Stimulated activated CD8-positive, alpha-beta memory T cell treated with anti-CD3 and anti-CD28 coated beads, Interleukin-12 subunit alpha, Interleukin-12 subunit beta, amount 100 ng/mL, for 4 hours (primary cell): ENCODE measurements around the gene ME3.
"Not testable (repeated sequence)": the region's sequence is repeated elsewhere in the genome, so short reads cannot be mapped to it uniquely, and the experiment has no call there.

Experiments used
- DNase-seq: peaks from one replicate; pipeline ENCODE4 v3.0.0-alpha.2; 2020; ENCODE audit warnings: low read depth

ME3 gene

GRCh38 chr11:86558207-86558606 lies 114.2 kb downstream of the ME3 start:
- no peak for DNase-seq

GRCh38 chr11:86555866-86556265 lies 116.5 kb downstream of the ME3 start:
- no peak for DNase-seq

- no peak for DNase-seq
These were observed 117.0 kb downstream of the ME3 start for GRCh38 chr11:86555401-86555800.

GRCh38 chr11:86553265-86553664 lies 119.2 kb downstream of the ME3 start:
- no peak for DNase-seq

GRCh38 chr11:86551288-86552092 lies 120.9 kb downstream of the ME3 start:
- DNase-seq, result no peak

- no peak for DNase-seq
These were observed 121.7 kb downstream of the ME3 start for GRCh38 chr11:86550757-86551156.

GRCh38 chr11:86548271-86548917 lies 124.0 kb downstream of the ME3 start:
- no peak for DNase-seq

- no peak for DNase-seq
These were observed 124.7 kb downstream of the ME3 start for GRCh38 chr11:86547727-86548126.

GRCh38 chr11:86541299-86541698 lies 131.1 kb downstream of the ME3 start:
- not testable (repeated sequence) for DNase-seq

GRCh38 chr11:86538223-86538548 lies 134.2 kb downstream of the ME3 start:
- no peak for DNase-seq

GRCh38 chr11:86537541-86538222 lies 134.7 kb downstream of the ME3 start:
- DNase-seq, result no peak

- DNase-seq, result no peak
These were observed 136.6 kb downstream of the ME3 start for GRCh38 chr11:86535773-86536172.

- DNase-seq, result no peak
These were observed 147.6 kb downstream of the ME3 start for GRCh38 chr11:86524620-86525352.

- DNase-seq, result no peak
These were observed 148.4 kb downstream of the ME3 start for GRCh38 chr11:86523738-86524619.

GRCh38 chr11:86522512-86522911 lies 149.9 kb downstream of the ME3 start:
- not testable (repeated sequence) for DNase-seq

GRCh38 chr11:86519064-86519911 lies 153.1 kb downstream of the ME3 start:
- no peak for DNase-seq

- no peak for DNase-seq
These were observed 154.2 kb downstream of the ME3 start for GRCh38 chr11:86518211-86518610.

GRCh38 chr11:86517557-86517956 lies 154.9 kb downstream of the ME3 start:
- no peak for DNase-seq

- no peak for DNase-seq
These were observed 156.9 kb downstream of the ME3 start for GRCh38 chr11:86515297-86516094.

GRCh38 chr11:86514453-86514852 lies 158.0 kb downstream of the ME3 start:
- DNase-seq, result no peak
